Breast epithelium (tissue), 4 donors: ENCODE data around the gene ERGIC1. TPM values are rescaled to one million over a fixed set of nuclear protein-coding genes. Genes with fewer than 3 reads are reported as not detected.

Experiments used
- DNase-seq, 2 donors: peaks; one replicate each; pipeline ENCODE4 v3.0.0-alpha.2; 2019; ENCODE audit warnings: low spot score in 2 of 2
- H3K27ac ChIP-seq, 2 donors: fragments of 200-600 bp; sonication (generic) in 1 of 2; one replicate each; pipeline ENCODE4 v1.5.1; 2016 to 2019; ENCODE audit warnings: mild to moderate bottlenecking in 1 of 2
- H3K27me3 ChIP-seq, 2 donors: fragments of 200-600 bp; sonication (generic) in 1 of 2; one replicate each; pipeline versions ENCODE4 v1.5.1 to v1.6.0; 2017 to 2019; ENCODE audit warnings: control low read depth in 1 of 2, mild to moderate bottlenecking in 1 of 2
- H3K36me3 ChIP-seq: fragments of 200-600 bp; one replicate; pipeline ENCODE4 v1.5.1; 2019
- H3K4me1 ChIP-seq, 2 donors: fragments of 200-600 bp; sonication (generic); one replicate each; pipeline ENCODE4 v1.5.1; 2016 to 2019; ENCODE audit warnings: control low read depth in 1 of 2
- H3K4me3 ChIP-seq, 3 donors: fragments of 200-600 bp; sonication (generic); 1 replicate in 2 of 3; 2 replicates in 1 of 3; pipeline ENCODE4 v1.5.1; 2016 to 2019; ENCODE audit warnings: mild to moderate bottlenecking in 3 of 3, moderate library complexity in 2 of 3
- H3K9me3 ChIP-seq, 2 donors: fragments of 200-600 bp; sonication (generic) in 1 of 2; one replicate each; pipeline ENCODE4 v1.5.1; 2016 to 2019; ENCODE audit warnings: control low read depth in 1 of 2
- CTCF ChIP-seq, 3 donors: fragments of 450-650 bp; IDR thresholded peaks; one replicate each; pipeline ENCODE4 v1.5.1; 2016 to 2017; ENCODE audit warnings: antibody characterized with exemption in 3 of 3, mild to moderate bottlenecking in 3 of 3, moderate library complexity in 3 of 3
- POLR2A ChIP-seq: fragments of 450-650 bp; IDR thresholded peaks from one replicate; pipeline ENCODE4 v1.6.1; 2016; ENCODE audit warnings: antibody characterized with exemption, mild to moderate bottlenecking, moderate library complexity
- POLR2AphosphoS5 ChIP-seq, 3 donors: sonication (generic); formaldehyde crosslinking; IDR thresholded peaks; one replicate each; pipeline ENCODE4 v1.6.1; 2017; ENCODE audit warnings: antibody characterized with exemption in 3 of 3
- intact Hi-C: fragments of 100-400 bp; cut with DNase I; formaldehyde crosslinking; loops from one replicate; pipeline ENCODE4 v1.15.1; 2023; ENCODE audit warnings: low total_unique reads
- total RNA-seq, 3 donors: library from RNA; depleted of rRNA; stranded (reverse); fragments of >200 nt; gene quantifications; one replicate each; pipeline ENCODE4 v1.1.0, GENCODE V29; 2016

ERGIC1 gene
- total RNA-seq, 3 donors from 2014 or later, result 86.6 to 139 (median 95.2) TPM

GRCh38 chr5:172952034-172952511 is 118.0 kb downstream of the ERGIC1 start:
- Histone ChIP-seq H3K27me3 (no peaks in the 10 kb centered on the region), H3K27ac (no peak overlapping the region), H3K9me3 (no peaks in the 10 kb centered on the region), H3K4me1 (no peaks in the 10 kb centered on the region), H3K36me3 (no peaks in the 10 kb centered on the region), H3K4me3 (no peak overlapping the region)
- DNase-seq, result no peak
- intact Hi-C loops, result no loop called here
- TF ChIP-seq CTCF (IDR thresholded peaks at IDR 0.05) (no peak), POLR2AphosphoS5 (IDR thresholded peaks at IDR 0.05) (no peak), POLR2A (no peak)

GRCh38 chr5:172953776-172954675 is 120.0 kb downstream of the ERGIC1 start:
- H3K27me3 ChIP-seq, result no peaks in the 10 kb centered on the region
- no peaks in the 10 kb centered on the region for H3K9me3 ChIP-seq
- no peak for DNase-seq
- no peaks in the 10 kb centered on the region for H3K4me1 ChIP-seq
- TF ChIP-seq POLR2AphosphoS5 (IDR thresholded peaks at IDR 0.05) (no peak), CTCF (IDR thresholded peaks at IDR 0.05) (no peak), POLR2A (no peak)
- intact Hi-C loops, result no loop called here
- H3K4me3 ChIP-seq, result no peak overlapping the region
- H3K27ac ChIP-seq, result no peak overlapping the region
- no peaks in the 10 kb centered on the region for H3K36me3 ChIP-seq

GRCh38 chr5:172954751-172955159 is 120.7 kb downstream of the ERGIC1 start:
- Histone ChIP-seq H3K27me3 (no peaks in the 10 kb centered on the region), H3K4me3 (no peak overlapping the region), H3K4me1 (no peaks in the 10 kb centered on the region), H3K9me3 (no peaks in the 10 kb centered on the region), H3K27ac (no peak overlapping the region), H3K36me3 (no peaks in the 10 kb centered on the region)
- no peak for DNase-seq
- intact Hi-C loops, result no loop called here
- TF ChIP-seq POLR2AphosphoS5 (IDR thresholded peaks at IDR 0.05) (no peak), CTCF (IDR thresholded peaks at IDR 0.05) (no peak), POLR2A (no peak)

- H3K4me1 ChIP-seq, result peaks cover 5 to 8% of the 10 kb centered on the region in 2 donors
- no peaks in the 10 kb centered on the region for H3K27me3 ChIP-seq
- no peak for DNase-seq
- no peaks in the 10 kb centered on the region for H3K36me3 ChIP-seq
- intact Hi-C loops, result no loop called here
- TF ChIP-seq CTCF (IDR thresholded peaks at IDR 0.05), result no peak
- TF ChIP-seq POLR2A, result no peak
- TF ChIP-seq POLR2AphosphoS5 (IDR thresholded peaks at IDR 0.05), result no peak
- no peak overlapping the region for H3K4me3 ChIP-seq
- no peaks in the 10 kb centered on the region for H3K9me3 ChIP-seq
- no peak overlapping the region for H3K27ac ChIP-seq
These were observed 122.2 kb downstream of the ERGIC1 start for GRCh38 chr5:172956228-172956627.

- no peak for DNase-seq
- H3K4me3 ChIP-seq, result no peak overlapping the region
- no peaks in the 10 kb centered on the region for H3K27me3 ChIP-seq
- peaks cover 5 to 8% of the 10 kb centered on the region in 2 donors for H3K4me1 ChIP-seq
- no peak for TF ChIP-seq CTCF (IDR thresholded peaks at IDR 0.05)
- H3K27ac ChIP-seq, result peak overlapping the region in 1 of 2 donors; percentile 5
- no peaks in the 10 kb centered on the region for H3K36me3 ChIP-seq
- no peaks in the 10 kb centered on the region for H3K9me3 ChIP-seq
- intact Hi-C loops, result no loop called here
These were observed 122.9 kb downstream of the ERGIC1 start for GRCh38 chr5:172956936-172957335.
